HG02943 (cell line): Measurements from ENCODE around the gene ERGIC3.

Experiments
- ATAC-seq: cut with Tn5 transposase; IDR thresholded peaks from one replicate; pipeline ENCODE4 v1.9.1; 2021; ENCODE audit warnings: mild to moderate bottlenecking, low read depth, moderate library complexity; ENCODE audit not compliant: unreplicated experiment

The ERGIC3 gene

DNA sequence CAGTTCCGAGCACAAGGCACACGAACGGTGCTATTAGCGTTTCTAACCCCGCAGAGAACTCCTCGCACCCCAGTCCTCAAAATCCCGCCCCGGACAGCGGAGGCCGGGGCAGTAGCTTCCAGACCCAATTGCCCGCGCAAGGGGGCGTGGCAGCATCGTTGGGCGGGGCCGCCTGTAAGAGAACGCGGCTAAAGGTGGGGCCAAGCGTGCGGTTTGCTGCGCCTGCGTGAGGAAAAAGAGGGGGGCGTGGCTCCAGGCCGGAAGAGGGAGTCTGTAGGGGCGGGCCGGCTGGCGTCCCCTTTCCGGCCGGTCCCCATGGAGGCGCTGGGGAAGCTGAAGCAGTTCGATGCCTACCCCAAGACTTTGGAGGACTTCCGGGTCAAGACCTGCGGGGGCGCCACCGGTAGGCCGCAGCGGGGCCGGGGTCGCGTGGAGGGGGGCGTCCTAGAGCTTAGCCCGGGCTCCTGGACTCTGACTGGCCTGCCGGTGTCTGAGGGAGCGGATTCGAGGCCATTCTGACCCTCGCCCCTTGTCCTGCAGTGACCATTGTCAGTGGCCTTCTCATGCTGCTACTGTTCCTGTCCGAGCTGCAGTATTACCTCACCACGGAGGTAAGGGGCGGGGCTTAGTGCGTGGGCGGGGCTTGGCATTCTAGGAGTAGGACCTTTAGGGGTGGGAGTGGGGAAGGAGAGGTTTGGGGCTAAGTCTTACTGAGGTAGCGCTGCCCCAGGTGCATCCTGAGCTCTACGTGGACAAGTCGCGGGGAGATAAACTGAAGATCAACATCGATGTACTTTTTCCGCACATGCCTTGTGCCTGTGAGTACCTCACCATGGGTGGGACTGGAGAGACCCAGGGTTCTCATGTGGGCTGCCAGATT is at the start of gene ERGIC3:
TSS of gene ERGIC3 (plus strand) at position 296 of the 880 bp plus-strand sequence. CDS start at position 316, 20 bp downstream.
- ATAC-seq = no peak

DNA sequence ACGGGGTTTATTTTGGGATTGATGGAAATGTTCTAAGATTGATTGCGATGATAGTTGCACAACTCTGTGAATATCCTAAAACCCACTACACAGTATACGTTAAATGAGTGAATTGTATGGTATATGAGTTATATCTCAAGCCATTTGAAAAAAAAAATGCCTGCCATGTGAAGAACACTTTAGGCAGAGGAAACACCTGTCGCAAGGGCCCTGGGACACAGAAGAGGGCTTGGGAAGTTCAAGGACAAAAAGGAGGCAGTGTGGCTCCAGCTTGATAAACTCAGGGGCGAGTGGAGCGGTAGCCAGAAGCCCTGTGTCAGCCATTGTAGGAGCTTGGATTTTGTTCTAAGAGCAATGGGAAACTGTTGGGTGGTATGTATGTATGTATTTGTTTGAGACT is 49.5 kb upstream of the ERGIC3 start:
- no peak for ATAC-seq

DNA sequence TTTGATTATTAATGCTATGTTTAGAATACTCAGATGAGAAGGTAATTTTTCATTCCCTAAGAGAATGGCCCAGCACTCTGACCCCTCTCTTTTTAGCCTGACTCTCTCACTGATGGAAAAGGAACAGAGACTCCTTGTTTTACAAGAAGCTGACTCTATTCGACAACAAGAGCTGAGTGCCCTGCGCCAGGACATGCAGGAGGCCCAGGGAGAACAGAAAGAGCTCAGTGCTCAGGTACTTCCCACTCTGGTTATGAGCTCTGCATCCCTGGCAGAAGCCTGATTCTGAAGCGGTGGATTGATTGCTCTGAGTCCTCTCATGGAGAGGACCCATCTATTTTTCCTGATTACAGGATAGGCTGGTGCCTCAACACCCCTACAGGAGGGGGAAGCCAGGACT is 45.4 kb upstream of the ERGIC3 start:
- ATAC-seq = no peak

DNA sequence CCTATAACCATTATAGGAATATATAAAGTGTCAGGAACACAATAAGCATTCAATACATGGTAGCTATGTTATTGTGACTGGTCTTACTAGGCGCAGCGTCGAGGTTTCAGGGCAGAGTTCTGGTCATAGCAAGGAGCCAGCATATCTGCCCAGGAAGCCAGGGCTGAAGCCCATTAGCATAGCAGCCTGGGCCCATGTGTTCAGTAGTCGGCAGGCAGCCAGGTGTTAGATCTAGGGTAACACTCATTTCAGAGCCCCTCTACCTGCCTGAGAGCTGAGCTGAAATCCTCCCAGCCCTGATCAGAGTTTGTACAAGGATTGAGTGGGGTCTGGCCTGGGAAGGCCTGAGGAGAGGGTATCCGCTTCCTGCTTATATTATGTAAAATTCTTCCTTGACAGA is 44.6 kb upstream of the ERGIC3 start:
- no peak for ATAC-seq

DNA sequence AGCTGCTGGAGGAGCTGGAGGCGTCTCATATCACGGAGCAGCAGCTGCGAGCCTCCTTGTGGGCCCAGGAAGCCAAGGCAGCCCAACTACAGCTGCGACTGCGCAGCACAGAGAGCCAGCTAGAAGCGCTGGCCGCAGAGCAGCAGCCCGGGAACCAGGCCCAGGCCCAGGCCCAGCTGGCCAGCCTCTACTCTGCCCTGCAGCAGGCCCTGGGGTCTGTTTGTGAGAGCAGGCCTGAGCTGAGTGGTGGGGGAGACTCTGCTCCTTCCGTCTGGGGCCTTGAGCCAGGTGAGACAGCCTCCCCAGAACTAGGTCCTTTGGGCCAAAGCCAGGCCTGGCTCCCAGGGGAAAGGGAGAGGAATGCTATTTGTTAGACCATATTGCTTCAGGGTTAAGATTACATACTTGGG is 44.1 kb upstream of the ERGIC3 start:
- ATAC-seq = no peak

DNA sequence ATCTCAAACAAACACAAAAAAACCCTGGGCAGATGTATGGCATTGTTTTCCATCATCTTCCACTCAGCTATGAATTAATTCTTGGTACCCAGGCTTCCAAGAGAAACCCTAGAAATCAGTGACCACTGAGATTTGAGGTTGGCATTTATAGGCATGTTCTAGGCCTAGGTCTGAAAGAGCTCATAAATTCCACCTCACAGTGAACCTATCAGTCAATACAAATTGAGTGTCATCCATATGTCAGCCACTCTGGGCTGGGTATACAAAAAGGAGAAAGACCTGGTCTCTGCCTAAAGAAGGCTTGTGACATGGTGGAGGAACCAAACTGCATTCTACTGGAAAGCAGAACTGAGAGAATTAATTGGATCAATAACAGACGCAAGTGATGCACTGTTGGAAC is 42.6 kb upstream of the ERGIC3 start:
- ATAC-seq = no peak

DNA sequence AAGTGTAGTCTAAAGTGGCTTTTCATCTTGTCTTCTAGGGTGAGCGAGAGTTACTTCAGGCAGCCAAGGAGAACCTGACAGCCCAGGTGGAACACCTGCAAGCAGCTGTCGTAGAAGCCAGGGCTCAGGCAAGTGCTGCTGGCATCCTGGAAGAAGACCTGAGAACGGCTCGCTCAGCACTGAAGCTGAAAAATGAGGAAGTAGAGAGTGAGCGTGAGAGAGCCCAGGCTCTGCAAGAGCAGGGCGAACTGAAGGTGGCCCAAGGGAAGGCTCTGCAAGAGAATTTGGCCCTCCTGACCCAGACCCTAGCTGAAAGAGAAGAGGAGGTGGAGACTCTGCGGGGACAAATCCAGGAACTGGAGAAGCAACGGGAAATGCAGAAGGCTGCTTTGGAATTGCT is 39.5 kb upstream of the ERGIC3 start:
- ATAC-seq = no peak

DNA sequence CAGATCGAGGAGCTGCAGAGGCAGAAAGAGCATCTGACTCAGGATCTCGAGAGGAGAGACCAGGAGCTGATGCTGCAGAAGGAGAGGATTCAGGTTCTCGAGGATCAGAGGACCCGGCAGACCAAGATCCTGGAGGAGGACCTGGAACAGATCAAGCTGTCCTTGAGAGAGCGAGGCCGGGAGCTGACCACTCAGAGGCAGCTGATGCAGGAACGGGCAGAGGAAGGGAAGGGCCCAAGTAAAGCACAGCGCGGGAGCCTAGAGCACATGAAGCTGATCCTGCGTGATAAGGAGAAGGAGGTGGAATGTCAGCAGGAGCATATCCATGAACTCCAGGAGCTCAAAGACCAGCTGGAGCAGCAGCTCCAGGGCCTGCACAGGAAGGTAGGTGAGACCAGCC is 38.6 kb upstream of the ERGIC3 start:
- ATAC-seq = no peak

DNA sequence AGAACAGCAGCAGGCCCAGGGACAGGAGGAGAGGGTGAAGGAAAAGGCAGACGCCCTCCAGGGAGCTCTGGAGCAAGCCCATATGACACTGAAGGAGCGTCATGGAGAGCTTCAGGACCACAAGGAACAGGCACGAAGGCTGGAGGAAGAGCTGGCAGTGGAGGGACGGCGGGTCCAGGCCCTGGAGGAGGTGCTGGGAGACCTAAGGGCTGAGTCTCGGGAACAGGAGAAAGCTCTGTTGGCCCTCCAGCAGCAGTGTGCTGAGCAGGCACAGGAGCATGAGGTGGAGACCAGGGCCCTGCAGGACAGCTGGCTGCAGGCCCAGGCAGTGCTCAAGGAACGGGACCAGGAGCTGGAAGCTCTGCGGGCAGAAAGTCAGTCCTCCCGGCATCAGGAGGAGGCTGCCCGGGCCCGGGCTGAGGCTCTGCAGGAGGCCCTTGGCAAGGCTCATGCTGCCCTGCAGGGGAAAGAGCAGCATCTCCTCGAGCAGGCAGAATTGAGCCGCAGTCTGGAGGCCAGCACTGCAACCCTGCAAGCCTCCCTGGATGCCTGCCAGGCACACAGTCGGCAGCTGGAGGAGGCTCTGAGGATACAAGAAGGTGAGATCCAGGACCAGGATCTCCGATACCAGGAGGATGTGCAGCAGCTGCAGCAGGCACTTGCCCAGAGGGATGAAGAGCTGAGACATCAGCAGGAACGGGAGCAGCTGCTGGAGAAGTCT is 37.9 kb upstream of the ERGIC3 start:
- no peak for ATAC-seq

DNA sequence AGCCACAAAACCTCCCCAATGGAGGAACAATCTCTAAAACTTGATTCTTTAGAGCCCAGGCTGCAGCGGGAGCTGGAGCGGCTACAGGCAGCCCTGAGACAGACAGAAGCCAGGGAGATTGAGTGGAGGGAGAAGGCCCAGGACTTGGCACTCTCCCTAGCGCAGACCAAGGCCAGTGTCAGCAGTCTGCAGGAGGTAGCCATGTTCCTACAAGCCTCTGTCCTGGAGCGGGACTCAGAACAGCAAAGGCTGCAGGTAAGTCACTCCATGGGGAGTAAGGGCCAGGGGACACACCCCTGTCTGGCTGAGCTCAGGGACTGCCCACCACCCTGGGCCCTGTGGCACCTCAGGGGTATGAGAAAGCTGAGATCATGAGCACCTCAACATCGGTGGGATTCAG is 37.1 kb upstream of the ERGIC3 start:
- no peak for ATAC-seq

DNA sequence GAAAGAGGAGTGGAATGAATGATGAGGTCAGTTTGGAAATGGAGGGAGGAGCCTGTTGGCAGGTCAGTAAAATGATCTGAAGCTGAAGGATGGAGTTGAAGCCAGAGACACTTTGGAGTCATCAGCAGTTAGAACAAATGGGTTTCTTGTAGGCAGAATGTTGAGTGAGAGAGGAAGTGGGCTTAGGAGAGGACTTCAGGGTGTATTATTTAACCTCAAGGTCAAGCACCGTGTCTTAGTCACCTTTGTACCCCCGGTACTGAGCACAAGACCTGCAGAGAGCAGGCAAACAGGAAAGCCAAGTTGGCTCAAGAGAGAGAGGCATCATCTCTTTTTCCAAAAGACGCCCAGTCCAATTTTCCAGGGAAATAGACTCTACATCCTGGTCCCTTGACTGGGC is 35.7 kb upstream of the ERGIC3 start:
- no peak for ATAC-seq

DNA sequence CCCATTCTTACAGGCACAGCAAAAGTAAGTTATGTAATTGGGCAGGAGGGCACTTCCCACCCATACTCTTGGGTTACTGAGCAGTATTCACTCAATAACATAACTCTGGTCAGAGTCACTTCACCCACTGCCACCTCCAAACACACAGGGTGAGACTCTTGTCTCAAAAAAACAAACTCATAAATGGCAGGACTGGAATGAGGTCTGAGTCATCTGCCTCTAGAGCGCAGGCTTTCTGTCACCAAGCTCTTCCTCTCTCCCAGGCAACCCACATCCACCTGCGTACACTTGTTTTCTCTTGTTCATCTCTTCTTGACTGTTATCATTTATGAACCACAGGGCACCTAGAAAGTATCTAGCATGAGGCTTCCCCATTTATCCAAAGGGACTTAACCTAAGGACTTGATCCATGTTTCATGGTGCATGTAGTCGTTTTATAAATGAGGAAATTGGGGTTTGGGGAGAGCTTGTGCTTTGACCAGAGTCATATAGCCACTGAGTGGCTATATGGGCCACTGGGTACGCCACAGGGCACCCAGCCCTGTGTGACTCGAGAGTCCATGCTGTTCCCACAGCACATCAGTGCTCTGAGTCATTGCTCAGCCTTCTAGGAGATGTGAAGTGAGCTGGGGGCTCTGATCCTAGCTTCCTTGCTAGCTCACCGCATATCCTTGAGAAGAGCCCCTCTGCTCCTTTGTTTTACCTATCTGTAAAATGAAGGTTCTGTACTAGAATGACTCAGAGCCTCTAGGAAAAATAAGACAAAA is 34.8 kb upstream of the ERGIC3 start:
- no peak for ATAC-seq

DNA sequence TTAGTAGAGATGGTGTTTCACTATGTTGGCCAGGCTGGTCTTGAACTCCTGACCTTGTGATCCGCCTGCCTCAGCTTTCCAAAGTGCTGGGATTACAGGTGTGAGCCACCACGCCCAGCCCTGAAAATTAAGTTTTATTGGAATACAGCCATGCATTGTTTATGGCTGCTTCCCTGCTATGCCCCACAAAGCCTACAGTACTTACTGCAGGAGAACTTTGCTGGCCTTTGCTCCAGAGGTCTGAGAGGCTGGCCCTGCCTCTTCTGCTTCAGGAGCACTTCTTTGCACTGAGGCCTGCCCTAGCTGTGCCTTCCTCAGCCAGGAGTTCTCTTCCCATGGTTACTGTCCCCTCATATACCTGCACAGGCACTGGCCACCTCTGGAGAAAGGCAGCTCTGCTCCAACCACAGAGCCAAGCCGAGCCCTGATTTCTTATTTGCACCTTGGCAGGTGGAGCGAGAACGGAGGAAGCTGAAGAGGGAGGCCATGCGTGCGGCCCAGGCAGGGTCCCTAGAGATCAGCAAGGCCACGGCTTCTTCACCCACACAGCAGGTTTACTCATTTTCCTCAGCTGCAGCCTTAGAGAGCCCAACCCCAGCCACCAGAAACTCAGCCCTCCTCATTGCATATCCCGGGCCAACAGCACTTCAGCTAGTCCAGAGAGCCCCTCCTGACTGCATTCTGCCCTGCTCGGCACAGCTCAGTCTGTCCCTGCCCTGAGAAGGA is 33.2 kb upstream of the ERGIC3 start:
- ATAC-seq = no peak

DNA sequence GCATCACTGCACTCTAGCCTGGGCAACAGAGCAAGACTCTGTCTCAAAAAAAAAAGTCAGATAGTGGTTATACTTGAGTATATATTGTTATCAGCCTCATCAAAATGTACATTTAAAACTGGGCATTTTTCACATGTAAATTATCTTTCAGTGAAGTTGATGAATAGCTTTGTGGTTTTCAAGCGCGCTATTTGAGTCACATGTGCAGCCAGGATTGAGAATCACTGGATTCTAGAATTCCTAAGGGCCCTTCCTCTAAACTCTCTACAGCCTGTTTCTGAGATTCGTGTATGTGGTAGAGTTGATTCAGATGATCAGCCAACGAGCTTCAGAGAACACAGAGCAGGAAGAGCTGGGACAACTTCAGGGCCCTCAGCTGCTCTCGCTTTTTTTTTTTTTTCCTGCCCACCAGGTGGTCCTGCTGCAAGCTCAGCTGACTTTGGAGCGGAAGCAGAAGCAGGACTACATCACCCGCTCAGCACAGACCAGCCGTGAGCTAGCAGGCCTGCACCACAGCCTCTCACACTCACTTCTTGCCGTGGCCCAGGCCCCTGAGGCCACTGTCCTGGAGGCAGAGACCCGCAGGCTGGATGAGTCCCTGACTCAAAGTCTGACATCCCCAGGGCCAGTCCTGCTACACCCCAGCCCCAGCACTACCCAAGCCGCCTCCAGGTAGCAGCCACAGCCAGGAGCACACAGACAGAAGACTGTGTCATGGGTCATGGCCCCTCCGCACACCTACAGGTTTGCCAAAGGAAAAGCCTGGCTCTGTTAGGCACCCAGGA is 30.7 kb upstream of the ERGIC3 start:
- no peak for ATAC-seq

DNA sequence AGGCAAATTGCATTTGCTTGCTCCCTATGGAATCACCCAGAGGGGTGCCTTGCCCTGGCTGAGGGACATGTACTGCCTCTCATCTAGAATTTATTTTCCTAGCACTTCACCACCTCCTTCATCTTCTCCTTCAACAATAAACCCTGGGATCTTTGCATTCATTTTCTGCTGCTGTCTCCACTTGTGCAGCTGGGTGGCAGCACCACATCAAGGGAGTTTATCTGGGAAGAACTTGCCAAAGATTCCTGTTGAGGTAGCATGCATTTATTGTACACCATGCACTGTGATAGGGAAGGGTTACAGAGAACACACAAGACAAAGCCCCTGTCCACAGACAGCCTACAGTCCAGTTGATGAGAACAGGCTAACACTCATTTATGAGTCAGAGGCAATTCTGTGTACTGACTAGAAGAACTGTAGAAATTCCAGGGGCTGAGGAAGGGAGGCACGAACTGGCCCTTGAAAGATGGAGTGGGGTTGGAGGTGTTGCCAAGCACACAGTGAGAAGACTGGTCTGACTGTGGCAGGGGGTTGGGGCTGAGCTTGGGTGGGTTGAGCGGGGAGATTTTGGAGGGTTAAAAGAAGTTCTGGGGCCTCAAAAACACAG is 30.0 kb upstream of the ERGIC3 start:
- ATAC-seq = no peak

DNA sequence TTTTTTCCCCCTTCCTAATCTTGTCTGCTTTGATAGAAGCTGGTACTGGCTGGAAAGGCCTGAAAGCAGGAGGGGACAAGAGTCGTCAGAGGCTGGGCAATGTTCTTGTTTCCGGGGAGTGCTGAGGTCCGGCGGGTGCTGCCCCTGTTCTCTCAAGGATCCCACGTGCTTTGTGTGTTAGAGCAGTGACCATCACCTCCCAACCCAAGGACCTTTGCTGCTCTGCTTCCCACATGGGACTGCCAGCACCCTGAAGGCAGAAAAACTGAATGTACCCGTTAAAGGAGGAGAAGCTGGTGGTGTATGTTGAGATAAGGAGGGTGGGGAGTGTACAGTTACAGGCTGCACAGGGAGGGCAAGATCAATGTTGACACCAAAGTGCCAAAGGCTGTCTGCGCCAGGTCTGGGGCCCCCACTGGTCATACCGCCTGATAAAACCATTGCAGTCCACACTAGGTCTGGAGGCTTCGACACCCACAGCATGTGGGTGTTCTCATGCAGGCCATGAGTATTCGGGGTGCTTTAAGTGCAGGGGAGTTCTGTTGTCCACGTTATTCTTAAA is 27.4 kb upstream of the ERGIC3 start:
- no peak for ATAC-seq

DNA sequence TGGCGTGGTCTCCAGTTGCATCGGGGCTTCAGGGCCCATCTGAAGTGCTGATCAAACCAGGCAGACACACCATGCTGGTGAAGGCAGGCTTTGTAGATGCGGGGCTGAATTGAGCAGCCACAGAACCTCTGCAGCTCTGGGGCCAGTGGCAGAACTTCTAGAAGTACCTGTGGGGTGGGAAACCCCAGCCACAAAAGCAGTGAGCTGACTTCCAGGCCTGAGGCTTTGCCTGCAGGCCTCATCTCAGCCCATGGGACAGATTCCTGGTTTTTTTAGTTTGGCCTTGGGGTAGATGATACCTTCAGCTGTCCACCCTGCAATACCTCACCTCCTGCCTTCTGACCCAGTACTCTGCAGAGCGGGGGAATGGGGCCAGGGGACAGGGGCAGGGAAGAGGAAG is 26.5 kb upstream of the ERGIC3 start:
- ATAC-seq = no peak

DNA sequence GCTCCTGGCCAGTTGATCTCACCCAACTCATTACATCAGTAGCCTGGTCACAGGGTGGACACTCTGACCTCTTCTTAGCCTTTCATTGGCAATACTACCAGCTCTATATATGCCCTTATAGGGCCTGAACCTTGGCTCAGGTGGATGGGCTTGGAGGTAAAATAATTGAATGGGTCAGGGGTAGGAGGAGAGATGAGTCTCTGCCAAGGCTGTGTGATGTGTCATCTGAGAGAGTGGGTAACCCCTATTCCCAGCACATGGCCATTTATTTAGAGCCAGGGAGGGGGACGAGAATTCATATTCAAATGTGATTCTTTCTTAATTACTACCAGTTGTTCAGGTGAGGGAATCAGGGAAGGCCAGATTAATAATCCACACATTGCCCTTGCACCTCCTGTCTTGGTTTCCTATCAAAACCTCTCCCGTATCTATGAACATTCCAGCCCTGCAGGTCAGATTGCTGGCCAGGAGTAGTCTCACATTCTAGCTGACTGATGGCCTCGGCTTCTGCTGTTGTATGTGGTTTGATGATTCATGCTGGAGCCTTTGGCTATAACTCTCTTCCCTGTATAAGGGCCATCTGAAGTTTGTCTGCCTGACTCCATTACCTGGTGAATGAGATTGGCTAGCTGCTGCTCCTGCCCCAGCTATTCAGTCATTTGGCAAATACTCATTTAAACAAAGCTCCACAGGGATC is 25.8 kb upstream of the ERGIC3 start:
- ATAC-seq = no peak
